NK-92 (cell line): Measurements from ENCODE around the gene ACP3.
"Not testable (repeated sequence)": the region's sequence is repeated elsewhere in the genome, so short reads cannot be mapped to it uniquely, and the experiment has no call there.

Experiments
- DNase-seq: peaks from one replicate; lab custom pipeline; 2025; ENCODE audit not compliant: unreplicated experiment; lab: John Stamatoyannopoulos, UW

The ACP3 gene

GRCh38 chr3:132360717-132361116 is 43.5 kb downstream of the ACP3 start:
- DNase-seq = no peak

GRCh38 chr3:132362329-132362728 is 45.1 kb downstream of the ACP3 start:
- no peak for DNase-seq

GRCh38 chr3:132368515-132368914 is 51.3 kb downstream of the ACP3 start:
- DNase-seq = no peak

GRCh38 chr3:132368962-132369361 is 51.8 kb downstream of the ACP3 start:
- DNase-seq = no peak

- DNase-seq = not testable (repeated sequence)
Measured at GRCh38 chr3:132376945-132377354, 59.7 kb downstream of the ACP3 start.

GRCh38 chr3:132378048-132378762 is 61.0 kb downstream of the ACP3 start:
- no peak for DNase-seq

GRCh38 chr3:132378846-132379245 is 61.6 kb downstream of the ACP3 start:
- no peak for DNase-seq

GRCh38 chr3:132380920-132381319 is 63.7 kb downstream of the ACP3 start:
- DNase-seq = no peak

- DNase-seq = no peak
Measured at GRCh38 chr3:132381348-132381944, 64.2 kb downstream of the ACP3 start.

- DNase-seq = no peak
Measured at GRCh38 chr3:132382267-132382666, 65.1 kb downstream of the ACP3 start.

- no peak for DNase-seq
Measured at GRCh38 chr3:132382688-132383194, 65.5 kb downstream of the ACP3 start.

GRCh38 chr3:132386259-132386658 is 69.1 kb downstream of the ACP3 start:
- no peak for DNase-seq

- not testable (repeated sequence) for DNase-seq
Measured at GRCh38 chr3:132392675-132393074, 75.5 kb downstream of the ACP3 start.

- DNase-seq = no peak
Measured at GRCh38 chr3:132394320-132394719, 77.1 kb downstream of the ACP3 start.

GRCh38 chr3:132395126-132395525 is 77.9 kb downstream of the ACP3 start:
- DNase-seq = no peak

- no peak for DNase-seq
Measured at GRCh38 chr3:132396255-132396654, 79.0 kb downstream of the ACP3 start.

GRCh38 chr3:132396776-132397175 is 79.6 kb downstream of the ACP3 start:
- not testable (repeated sequence) for DNase-seq

- DNase-seq = no peak
Measured at GRCh38 chr3:132399054-132399929, 82.1 kb downstream of the ACP3 start.

- no peak for DNase-seq
Measured at GRCh38 chr3:132401255-132401654, 84.0 kb downstream of the ACP3 start.

GRCh38 chr3:132404276-132404675 is 87.1 kb downstream of the ACP3 start:
- DNase-seq = no peak

- no peak for DNase-seq
Measured at GRCh38 chr3:132405188-132405587, 88.0 kb downstream of the ACP3 start.
